Left ventricle myocardium superior (tissue), 1 donor: ENCODE measurements around the gene RNF2. TPM values are rescaled to one million over a fixed set of nuclear protein-coding genes. Genes with fewer than 3 reads are reported as not detected.
"Not testable (repeated sequence)": the region's sequence is repeated elsewhere in the genome, so short reads cannot be mapped to it uniquely, and the experiment has no call there.

Source experiments
- ATAC-seq: fragments of 200-7000 bp; cut with Tn5 transposase; one replicate; pipeline ENCODE4 v1.9.1; 2020; ENCODE audit warnings: mild to moderate bottlenecking, moderate library complexity
- DNase-seq: peaks from one replicate; pipeline ENCODE4 v3.0.0-alpha.2; 2020
- intact Hi-C: fragments of 100-400 bp; cut with micrococcal nuclease; formaldehyde crosslinking; loops from one replicate; pipeline ENCODE4 v1.11.0; 2022
- total RNA-seq: library from RNA; stranded (reverse); fragmentation: NEBNext Ultra II Directional; extraction: Animal tissue kit (Norgen Biotek cat#: 25700); gene quantifications from one replicate; pipeline ENCODE4 v1.2.1, GENCODE V29; 2021
- donor health status: DM: no; HTN: yes; CAD: no; lungs with severe emphysema.

RNF2 gene
- total RNA-seq, 1 donor from 2014 or later = 12.7 TPM

GRCh38 chr1:185045814-185046492, 595 bp downstream of the RNF2 start:
- DNase-seq = peak; percentile 51
- intact Hi-C loops = no loop called here

GRCh38 chr1:185046668-185047067, 1.3 kb downstream of the RNF2 start:
- intact Hi-C loops = no loop called here
- DNase-seq (no peak), ATAC-seq (no peak)

More at GRCh38 chr1:185045814-185046492, 595 bp downstream of the RNF2 start:
- peak; percentile 76 for ATAC-seq

- intact Hi-C loops = no loop called here
- DNase-seq (no peak), ATAC-seq (no peak)
Observed at GRCh38 chr1:185049670-185050069, 4.3 kb downstream of the RNF2 start.

GRCh38 chr1:185050823-185051451, 5.6 kb downstream of the RNF2 start:
- intact Hi-C loops = no loop called here
- ATAC-seq (no peak), DNase-seq (no peak)

GRCh38 chr1:185053204-185053603, 7.8 kb downstream of the RNF2 start:
- ATAC-seq (no peak), DNase-seq (no peak)
- intact Hi-C loops = no loop called here

GRCh38 chr1:185054365-185055060, 9.2 kb downstream of the RNF2 start:
- ATAC-seq (no peak), DNase-seq (no peak)
- intact Hi-C loops = no loop called here

- intact Hi-C loops = no loop called here
- DNase-seq (no peak), ATAC-seq (no peak)
Observed at GRCh38 chr1:185058110-185058509, 12.8 kb downstream of the RNF2 start.

- DNase-seq (no peak), ATAC-seq (no peak)
- intact Hi-C loops = no loop called here
Observed at GRCh38 chr1:185058876-185059275, 13.5 kb downstream of the RNF2 start.

GRCh38 chr1:185059950-185060571, 14.7 kb downstream of the RNF2 start:
- DNase-seq = no peak
- no peak for ATAC-seq
- intact Hi-C loops = no loop called here

- intact Hi-C loops = no loop called here
- DNase-seq (no peak), ATAC-seq (no peak)
Observed at GRCh38 chr1:185062710-185063370, 17.5 kb downstream of the RNF2 start.

- DNase-seq (no peak), ATAC-seq (no peak)
- intact Hi-C loops = no loop called here
Observed at GRCh38 chr1:185063719-185064118, 18.4 kb downstream of the RNF2 start.

- intact Hi-C loops = not testable (repeated sequence)
Observed at GRCh38 chr1:185065006-185065405, 19.6 kb downstream of the RNF2 start.

GRCh38 chr1:185066181-185066580, 20.8 kb downstream of the RNF2 start:
- no peak for ATAC-seq
- DNase-seq = no peak
- intact Hi-C loops = no loop called here

More at GRCh38 chr1:185065006-185065405, 19.6 kb downstream of the RNF2 start:
- not testable (repeated sequence) for ATAC-seq, DNase-seq

- DNase-seq (no peak), ATAC-seq (peak; percentile 34)
- intact Hi-C loops = no loop called here
Observed at GRCh38 chr1:185068341-185068740, 23.0 kb downstream of the RNF2 start.

- ATAC-seq (no peak), DNase-seq (no peak)
- intact Hi-C loops = no loop called here
Observed at GRCh38 chr1:185069202-185069772, 23.9 kb downstream of the RNF2 start.

GRCh38 chr1:185070051-185070450, 24.7 kb downstream of the RNF2 start:
- ATAC-seq (no peak), DNase-seq (no peak)
- intact Hi-C loops = no loop called here

GRCh38 chr1:185073725-185074124, 28.4 kb downstream of the RNF2 start:
- intact Hi-C loops = no loop called here
- ATAC-seq = no peak
- DNase-seq = no peak

- DNase-seq = no peak
- intact Hi-C loops = no loop called here
- ATAC-seq = no peak
Observed at GRCh38 chr1:185074307-185074706, 28.9 kb downstream of the RNF2 start.

GRCh38 chr1:185075476-185075875, 30.1 kb downstream of the RNF2 start:
- intact Hi-C loops = no loop called here
- ATAC-seq (no peak), DNase-seq (no peak)
